K562 (cell line): Measurements from ENCODE around the gene HEY2. TPM values are rescaled to one million over a fixed set of nuclear protein-coding genes. Genes with fewer than 3 reads are reported as not detected.
A peak's percentile ranks its signal among the peaks of the same experiment; 100 is the strongest.

Experiments used
- ARID1B ChIP-seq: fragments of 450-650 bp; IDR thresholded peaks from 2 replicates; pipeline ENCODE4 v1.6.1; 2016; ENCODE audit warnings: antibody characterized with exemption, mild to moderate bottlenecking, inconsistent platforms
- CBFA2T3 ChIP-seq: fragments of 450-650 bp; IDR thresholded peaks from 2 replicates; pipeline ENCODE4 v1.6.1; 2017
- CEBPB ChIP-seq: fragments of 450-650 bp; IDR thresholded peaks from 2 replicates; pipeline ENCODE4 v1.6.1; 2016; ENCODE audit warnings: missing genetic modification characterization, missing compliant biosample characterization
- DMBX1 ChIP-seq: fragments of 250-450 bp; sonication (Bioruptor Pico); IDR thresholded peaks from 2 replicates; pipeline ENCODE4 v1.8.0; 2022; ENCODE audit warnings: inconsistent platforms, mild to moderate bottlenecking, moderate library complexity, borderline replicate concordance
- FOS ChIP-seq: IDR thresholded peaks from 3 replicates; pipeline ENCODE4 v1.6.1; 2011; ENCODE audit not compliant: insufficient read length; ENCODE audit errors: extremely low read depth
- FOSL1 ChIP-seq: fragments of 200-800 bp; sonication (Bioruptor generic); conservative IDR thresholded peaks from 2 replicates; pipeline ENCODE4 v1.6.1; 2016; ENCODE audit warnings: missing genetic modification characterization, missing compliant biosample characterization
- FUS ChIP-seq: fragments of 200-400 bp; formaldehyde crosslinking; optimal IDR thresholded peaks from 2 replicates; pipeline ENCODE3; 2017; ENCODE audit warnings: low read depth, low read length
- GABPA ChIP-seq: fragments of 200-800 bp; sonication (Bioruptor generic); conservative IDR thresholded peaks from 2 replicates; pipeline ENCODE4 v1.6.1; 2016; ENCODE audit warnings: low read depth, missing genetic modification characterization, missing compliant biosample characterization
- GATAD2B ChIP-seq: fragments of 450-650 bp; IDR thresholded peaks from 2 replicates; pipeline ENCODE4 v1.6.1; 2017; ENCODE audit warnings: mild to moderate bottlenecking, borderline replicate concordance
- HCFC1 ChIP-seq: IDR thresholded peaks from 2 replicates; pipeline ENCODE4 v1.6.1; 2012; ENCODE audit warnings: low read depth, low read length, improper control_type of control experiment
- ILK ChIP-seq: fragments of 450-650 bp; IDR thresholded peaks from 2 replicates; pipeline ENCODE4 v1.6.1; 2016; ENCODE audit warnings: missing genetic modification characterization, low read depth, mild to moderate bottlenecking, missing compliant biosample characterization, moderate library complexity, borderline replicate concordance
- NCOR1 ChIP-seq: fragments of 450-650 bp; IDR thresholded peaks from 2 replicates; pipeline ENCODE4 v1.6.1; 2016; ENCODE audit warnings: mild to moderate bottlenecking, moderate library complexity
- NFE2 ChIP-seq: IDR thresholded peaks from 2 replicates; pipeline ENCODE4 v1.6.1; 2014; ENCODE audit warnings: antibody characterized with exemption, low read depth
- POLR2AphosphoS5 ChIP-seq: IDR thresholded peaks from 2 replicates; pipeline ENCODE4 v1.6.1; 2011; ENCODE audit warnings: mild to moderate bottlenecking, low read depth, low read length, moderate library complexity; ENCODE audit not compliant: control insufficient read depth, insufficient read depth
- POLR3G ChIP-seq: IDR thresholded peaks from 2 replicates; pipeline ENCODE4 v1.6.1; 2011; ENCODE audit not compliant: insufficient read length, insufficient replicate concordance; ENCODE audit errors: extremely low read depth
- RBBP5 ChIP-seq: fragments of 200-600 bp; sonication (generic); IDR thresholded peaks from 2 replicates; pipeline ENCODE4 v1.6.1; 2012; ENCODE audit warnings: borderline replicate concordance, mild to moderate bottlenecking, low read length, control low read depth, inconsistent platforms; ENCODE audit not compliant: insufficient read depth, poor library complexity, severe bottlenecking
- RBM39 ChIP-seq: fragments of 200-400 bp; formaldehyde crosslinking; optimal IDR thresholded peaks from 2 replicates; pipeline ENCODE3; 2018; ENCODE audit warnings: low read depth, low read length
- SAP30 ChIP-seq: fragments of 200-600 bp; sonication (generic); IDR thresholded peaks from 2 replicates; pipeline ENCODE4 v1.6.1; 2012; ENCODE audit warnings: borderline replicate concordance, low read depth, mild to moderate bottlenecking, moderate library complexity, low read length, control low read depth, inconsistent platforms; ENCODE audit not compliant: insufficient read depth, poor library complexity, severe bottlenecking
- SMARCC2 ChIP-seq: fragments of 450-650 bp; IDR thresholded peaks from 2 replicates; pipeline ENCODE4 v1.6.1; 2017; ENCODE audit warnings: antibody characterized with exemption, moderate library complexity, mild to moderate bottlenecking, low read depth
- SNIP1 ChIP-seq: fragments of 450-650 bp; IDR thresholded peaks from 2 replicates; pipeline ENCODE4 v1.7.1; 2017; ENCODE audit warnings: low read depth, mild to moderate bottlenecking
- SP1 ChIP-seq: sonication (generic); formaldehyde crosslinking; IDR thresholded peaks from 2 replicates; pipeline ENCODE4 v1.8.1; 2022; ENCODE audit warnings: mild to moderate bottlenecking, missing genetic modification reagents
- SPI1 ChIP-seq: IDR thresholded peaks from 2 replicates; pipeline ENCODE4 v1.6.1; 2011; ENCODE audit warnings: low read depth, low read length, control low read depth, borderline replicate concordance
- SRF ChIP-seq, 2 experiments: fragments of 250-450, 450-650 bp in 1 of 2; sonication (Bioruptor Pico) in 1 of 2; sonication (generic) in 1 of 2; formaldehyde crosslinking; IDR thresholded peaks; 2 replicates each; pipeline versions ENCODE4 v1.5.0 to v1.5.1; 2020 to 2022; ENCODE audit warnings: mild to moderate bottlenecking in 1 of 2, missing genetic modification reagents in 1 of 2
- SRSF9 ChIP-seq: fragments of 200-400 bp; formaldehyde crosslinking; IDR thresholded peaks from 2 replicates; pipeline ENCODE4 v1.6.1; 2017; ENCODE audit warnings: low read depth, low read length, borderline replicate concordance
- TEAD4 ChIP-seq, 2 experiments: sonication (generic) in 1 of 2; formaldehyde crosslinking in 1 of 2; IDR thresholded peaks; 2 replicates each; pipeline versions ENCODE4 v1.6.1 to v1.8.0; 2012 to 2022; ENCODE audit warnings: borderline replicate concordance in 1 of 2, inconsistent platforms in 1 of 2, low read length in 1 of 2, mild to moderate bottlenecking in 1 of 2, missing genetic modification reagents in 1 of 2
- TRIM24 ChIP-seq, 2 experiments: fragments of 450-650 bp; IDR thresholded peaks; 2 replicates each; pipeline ENCODE4 v1.6.1; 2016
- ZKSCAN1 ChIP-seq: fragments of 150-350 bp; IDR thresholded peaks from 2 replicates; pipeline ENCODE4 v1.6.1; 2016; ENCODE audit warnings: low read depth, low read length
- ZNF263 ChIP-seq: sonication (generic); formaldehyde crosslinking; IDR thresholded peaks from 2 replicates; pipeline ENCODE4 v1.8.0; 2022; ENCODE audit warnings: mild to moderate bottlenecking, missing genetic modification reagents, borderline replicate concordance
- ZNF316 ChIP-seq: fragments of 450-650 bp; IDR thresholded peaks from 2 replicates; pipeline ENCODE4 v1.6.1; 2016
- polyA plus RNA-seq, 8 experiments: library from polyadenylated mRNA; depleted of rRNA in 4 of 8; stranded (reverse) in 5 of 8; unstranded in 3 of 8; fragments of >200 nt; fragmentation: Nextera tagmentation in 2 of 8; fragmentation: Illumina TruSeq in 1 of 8; extraction: Ambion mirVana in 2 of 8; extraction: Trizol in 1 of 8; gene quantifications; 2 replicates each; pipeline versions ENCODE4 v1.2.1 to v1.2.3, GENCODE V29; 2011 to 2014; ENCODE audit warnings: inconsistent platforms in 1 of 8, missing spikeins in 1 of 8
- total RNA-seq, 7 experiments: library from RNA; depleted of rRNA in 6 of 7; stranded (reverse); fragments of >200 nt in 6 of 7; fragmentation: Illumina TruSeq in 2 of 7; extraction: Trizol in 2 of 7; gene quantifications; 2 replicates each; pipeline versions ENCODE4 v1.2.1 to v1.2.3, GENCODE V29; 2011 to 2021; ENCODE audit warnings: low replicate concordance in 1 of 7
- TF ChIP-seq, protein P1 (sequence below): fragments of 450-650 bp; formaldehyde crosslinking; IDR thresholded peaks from 2 replicates; pipeline ENCODE4 v1.4.0; 2020; ENCODE audit warnings: mild to moderate bottlenecking, moderate library complexity

Gene HEY2
- total and polyA plus RNA-seq, 9 of the 15 experiments (the other 6 are each of a cell fraction or from before 2014, with no cell fraction given) = 0.03 to 0.07 (median 0.06) TPM; not detected in 5

DNA sequence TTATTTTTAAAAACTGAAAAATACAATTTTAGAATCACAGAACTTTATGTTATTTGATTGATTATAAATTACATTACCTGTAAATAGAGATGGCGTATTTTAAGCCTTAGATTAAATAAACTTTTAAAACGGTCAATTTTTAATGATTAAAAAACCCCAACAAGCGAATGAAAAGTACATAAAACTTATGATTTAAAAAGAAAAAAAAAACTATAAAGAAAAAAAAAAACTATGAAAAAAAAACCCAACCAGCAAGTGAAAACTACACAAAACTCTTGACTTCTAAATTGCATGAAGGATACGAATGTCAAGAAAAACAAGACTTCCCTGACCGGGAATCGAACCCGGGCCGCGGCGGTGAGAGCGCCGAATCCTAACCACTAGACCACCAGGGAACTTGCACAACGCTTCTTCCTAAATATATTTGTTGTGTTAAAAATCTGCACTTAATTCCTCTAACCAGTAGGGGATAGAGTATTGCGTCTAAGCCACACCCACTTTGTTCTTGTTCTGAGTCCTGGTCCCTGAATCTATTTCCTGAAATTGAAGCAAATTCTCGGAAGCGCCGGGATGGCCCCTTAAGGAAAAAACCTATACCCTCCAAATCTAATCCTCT is 30.6 kb downstream of the HEY2 start (continued):
- no peak for TF ChIP-seq SAP30
- no peak for TF ChIP-seq DMBX1 (CRISPR knock-in tag)
- TF ChIP-seq, protein P1, sequence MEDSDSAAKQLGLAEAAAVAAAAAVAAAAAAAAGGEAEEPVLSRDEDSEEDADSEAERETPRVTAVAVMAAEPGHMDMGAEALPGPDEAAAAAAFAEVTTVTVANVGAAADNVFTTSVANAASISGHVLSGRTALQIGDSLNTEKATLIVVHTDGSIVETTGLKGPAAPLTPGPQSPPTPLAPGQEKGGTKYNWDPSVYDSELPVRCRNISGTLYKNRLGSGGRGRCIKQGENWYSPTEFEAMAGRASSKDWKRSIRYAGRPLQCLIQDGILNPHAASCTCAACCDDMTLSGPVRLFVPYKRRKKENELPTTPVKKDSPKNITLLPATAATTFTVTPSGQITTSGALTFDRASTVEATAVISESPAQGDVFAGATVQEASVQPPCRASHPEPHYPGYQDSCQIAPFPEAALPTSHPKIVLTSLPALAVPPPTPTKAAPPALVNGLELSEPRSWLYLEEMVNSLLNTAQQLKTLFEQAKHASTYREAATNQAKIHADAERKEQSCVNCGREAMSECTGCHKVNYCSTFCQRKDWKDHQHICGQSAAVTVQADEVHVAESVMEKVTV = no peak
- TF ChIP-seq ZNF316 = no peak
- TF ChIP-seq FUS = no peak
- TF ChIP-seq TEAD4 (IDR thresholded peaks at IDR 0.05; ENCODE audit: low read length) = peak; percentile 82
- TF ChIP-seq TEAD4 (CRISPR knock-in tag; IDR thresholded peaks at IDR 0.05; ENCODE audit: borderline replicate concordance) = no peak
- no peak for TF ChIP-seq FOSL1 (tag)
- no peak for TF ChIP-seq SMARCC2
- TF ChIP-seq SRSF9 = no peak
- TF ChIP-seq FOS = no peak
- peak; percentile 92 for TF ChIP-seq CEBPB (tag)
- no peak; the same call in 1 of the 2 replicates for TF ChIP-seq POLR2AphosphoS5
- TF ChIP-seq NFE2 = no peak
- peak in 1 of 2 experiments; percentile 44; a peak in 2 of 4 replicates for TF ChIP-seq TRIM24 (IDR thresholded peaks at IDR 0.05)
- TF ChIP-seq RBBP5 = no peak
- peak; percentile 53 for TF ChIP-seq SP1 (CRISPR knock-in tag)
- peak; percentile 21; the same call in 1 of the 2 replicates for TF ChIP-seq HCFC1
- TF ChIP-seq GATAD2B = peak; percentile 50; the same call in 1 of the 2 replicates
- peak; percentile 70 for TF ChIP-seq POLR3G
- TF ChIP-seq SRF (CRISPR knock-in tag; IDR thresholded peaks at IDR 0.05) = peak in 1 of 2 experiments; percentile 65; a peak in 1 of 4 replicates
- no peak for TF ChIP-seq ZKSCAN1
- TF ChIP-seq CBFA2T3 = no peak
- no peak for TF ChIP-seq ILK (tag)
- no peak for TF ChIP-seq NCOR1
- TF ChIP-seq RBM39 = no peak
- TF ChIP-seq ARID1B = no peak
- no peak for TF ChIP-seq ZNF263 (CRISPR knock-in tag)
- no peak for TF ChIP-seq SPI1
- no peak; the same call in 1 of the 2 replicates for TF ChIP-seq SNIP1
- no peak for TF ChIP-seq GABPA (tag)
